Fibroblast of lung (primary cell): Measurements from ENCODE around the gene C10orf62. TPM values are rescaled to one million over a fixed set of nuclear protein-coding genes. Genes with fewer than 3 reads are reported as not detected.

Source experiments
- DNase-seq, 2 donors: peaks; one replicate each; pipeline versions ENCODE4 v3.0.0 to v3.0.0-alpha.2; 2010; ENCODE audit warnings: low read depth in 2 of 2
- H2AFZ ChIP-seq: 2 replicates; pipeline ENCODE4 v1.5.1; 2012; ENCODE audit warnings: low read length, control low read depth, inconsistent platforms
- H3K27ac ChIP-seq: 2 replicates; pipeline ENCODE4 v1.5.1; 2011; ENCODE audit warnings: low read length, control low read depth; ENCODE audit not compliant: insufficient read depth
- H3K27me3 ChIP-seq: 2 replicates; pipeline ENCODE4 v1.5.1; 2011; ENCODE audit warnings: mild to moderate bottlenecking, low read length; ENCODE audit not compliant: control insufficient read depth, insufficient read depth
- H3K36me3 ChIP-seq: 2 replicates; pipeline ENCODE4 v1.5.1; 2011; ENCODE audit warnings: low read length; ENCODE audit not compliant: control insufficient read depth, insufficient read depth
- H3K4me1 ChIP-seq: 2 replicates; pipeline ENCODE4 v1.5.1; 2011; ENCODE audit warnings: low read length; ENCODE audit not compliant: control insufficient read depth, insufficient read depth; ENCODE audit errors: extremely low read depth
- H3K4me2 ChIP-seq: 2 replicates; pipeline ENCODE4 v1.5.1; 2011; ENCODE audit warnings: low read length, control low read depth; ENCODE audit not compliant: insufficient read depth; ENCODE audit errors: extremely low read depth
- H3K4me3 ChIP-seq, 4 experiments: fragments of 200-600 bp in 1 of 4; sonication (generic) in 1 of 4; replicated peaks in 1 of 4; 2 replicates each; pipeline ENCODE4 v1.5.1; 2011 to 2016; ENCODE audit warnings: low read length in 4 of 4, low read depth in 3 of 4, mild to moderate bottlenecking in 3 of 4, control low read depth in 2 of 4, inconsistent platforms in 1 of 4, mixed read lengths in 1 of 4; ENCODE audit not compliant: insufficient read depth in 1 of 4; ENCODE audit errors: control extremely low read depth in 1 of 4
- H3K79me2 ChIP-seq: 2 replicates; pipeline ENCODE4 v1.5.1; 2012; ENCODE audit warnings: mild to moderate bottlenecking, low read length, inconsistent platforms; ENCODE audit not compliant: control insufficient read depth, insufficient read depth
- H3K9ac ChIP-seq: 2 replicates; pipeline ENCODE4 v1.5.1; 2011; ENCODE audit warnings: mild to moderate bottlenecking, low read length, control low read depth; ENCODE audit not compliant: insufficient read depth
- H3K9me3 ChIP-seq: 2 replicates; pipeline ENCODE4 v1.5.1; 2012; ENCODE audit warnings: low read depth, low read length; ENCODE audit not compliant: control insufficient read depth, insufficient read depth
- H4K20me1 ChIP-seq: 2 replicates; pipeline ENCODE4 v1.5.1; 2011; ENCODE audit warnings: low read length; ENCODE audit not compliant: control insufficient read depth, insufficient read depth; ENCODE audit errors: extremely low read depth
- EZH2 ChIP-seq: IDR thresholded peaks from 2 replicates; pipeline ENCODE4 v1.5.1; 2012; ENCODE audit warnings: low read length, control low read depth, mild to moderate bottlenecking; ENCODE audit errors: missing control alignments
- polyA minus RNA-seq: library from RNA; depleted of rRNA, polyadenylated mRNA; stranded (reverse); fragments of >200 nt; gene quantifications from 2 replicates; pipeline ENCODE4 v1.2.3, GENCODE V29; 2011; ENCODE audit warnings: low replicate concordance
- polyA plus RNA-seq, 2 donors: library from polyadenylated mRNA; depleted of rRNA in 1 of 2; stranded (reverse) in 1 of 2; unstranded in 1 of 2; fragments of >200 nt; gene quantifications; 2 replicates each; pipeline ENCODE4 v1.2.1, GENCODE V29; 2011 to 2012; ENCODE audit warnings: missing spikeins in 1 of 2
- total RNA-seq: library from RNA; depleted of rRNA; stranded (reverse); fragments of >200 nt; gene quantifications from 2 replicates; pipeline ENCODE4 v1.2.1, GENCODE V29; 2014
- TF ChIP-seq, protein P1 (sequence below), 2 donors: IDR thresholded peaks in 1 of 2; conservative IDR thresholded peaks in 1 of 2; 1 replicate in 1 of 2; 2 replicates in 1 of 2; pipeline ENCODE4 v1.5.1; 2011 to 2012; ENCODE audit warnings: low read length in 2 of 2, control low read depth in 1 of 2, inconsistent platforms in 1 of 2, low read depth in 1 of 2, mild to moderate bottlenecking in 1 of 2

C10orf62 gene, protein sequence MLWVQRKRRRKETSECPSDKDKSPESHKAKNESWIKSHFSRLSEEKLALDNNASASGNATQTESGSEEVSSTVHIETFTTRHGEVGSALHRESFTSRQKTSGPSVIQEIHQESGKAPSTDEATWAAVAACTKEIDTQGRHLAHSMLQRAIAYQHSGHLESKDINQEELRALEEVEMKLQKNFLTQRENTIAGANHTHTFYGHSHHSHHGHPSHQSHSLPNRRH
- total RNA-seq (not detected in 2 replicates), polyA plus RNA-seq (not detected in 2 replicates), polyA minus RNA-seq (not detected in 2 replicates)
- not detected in 2 replicates for polyA plus RNA-seq (2012)

DNA sequence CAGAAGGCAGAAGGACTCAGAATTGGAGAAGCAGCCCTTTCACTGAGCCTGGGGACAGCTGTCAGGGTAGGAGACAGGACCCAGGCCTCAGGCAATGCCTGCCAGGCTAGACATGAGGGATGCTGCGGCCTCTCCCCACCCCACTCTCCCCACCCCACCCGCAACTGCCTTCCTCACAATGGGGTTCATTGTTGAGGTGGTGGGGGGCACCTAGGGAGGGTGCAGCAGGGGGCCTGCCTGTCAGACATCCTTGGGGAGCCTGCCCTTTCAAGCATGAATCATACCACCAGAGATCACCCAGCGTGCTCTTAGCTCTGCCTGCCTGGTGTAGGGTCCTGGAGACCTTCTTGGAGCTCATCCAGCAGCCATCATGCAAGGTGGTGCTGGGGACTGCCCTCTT, at the start of gene C10orf62:
Gene C10orf62 (plus strand): TSS at position 243 of the 400 bp plus-strand sequence. CDS start 177 bp downstream, outside the sequence.
- no peak for TF ChIP-seq EZH2
- TF ChIP-seq, protein P1, sequence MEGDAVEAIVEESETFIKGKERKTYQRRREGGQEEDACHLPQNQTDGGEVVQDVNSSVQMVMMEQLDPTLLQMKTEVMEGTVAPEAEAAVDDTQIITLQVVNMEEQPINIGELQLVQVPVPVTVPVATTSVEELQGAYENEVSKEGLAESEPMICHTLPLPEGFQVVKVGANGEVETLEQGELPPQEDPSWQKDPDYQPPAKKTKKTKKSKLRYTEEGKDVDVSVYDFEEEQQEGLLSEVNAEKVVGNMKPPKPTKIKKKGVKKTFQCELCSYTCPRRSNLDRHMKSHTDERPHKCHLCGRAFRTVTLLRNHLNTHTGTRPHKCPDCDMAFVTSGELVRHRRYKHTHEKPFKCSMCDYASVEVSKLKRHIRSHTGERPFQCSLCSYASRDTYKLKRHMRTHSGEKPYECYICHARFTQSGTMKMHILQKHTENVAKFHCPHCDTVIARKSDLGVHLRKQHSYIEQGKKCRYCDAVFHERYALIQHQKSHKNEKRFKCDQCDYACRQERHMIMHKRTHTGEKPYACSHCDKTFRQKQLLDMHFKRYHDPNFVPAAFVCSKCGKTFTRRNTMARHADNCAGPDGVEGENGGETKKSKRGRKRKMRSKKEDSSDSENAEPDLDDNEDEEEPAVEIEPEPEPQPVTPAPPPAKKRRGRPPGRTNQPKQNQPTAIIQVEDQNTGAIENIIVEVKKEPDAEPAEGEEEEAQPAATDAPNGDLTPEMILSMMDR (conservative IDR thresholded peaks at IDR 0.05 in 1 of 2, IDR thresholded peaks at IDR 0.05 in 1 of 2; ENCODE audit: low read depth in 1 of 2, low read length in 2 of 2): no peak
- Histone ChIP-seq H3K9ac (no peak within 1 kb of the TSS), H3K79me2 (no peaks in the 10 kb centered on the region), H3K9me3 (no peaks in the 10 kb centered on the region), H3K4me3 (no peak within 1 kb of the TSS), H3K36me3 (no peaks in the 10 kb centered on the region), H3K27me3 (no peaks in the 10 kb centered on the region), H3K4me1 (peaks cover 4% of the 10 kb centered on the region), H3K27ac (no peak within 1 kb of the TSS), H3K4me2 (no peak within 1 kb of the TSS), H4K20me1 (no peaks in the 10 kb centered on the region), H2AFZ (no peak within 1 kb of the TSS)
- no peak for DNase-seq

DNA sequence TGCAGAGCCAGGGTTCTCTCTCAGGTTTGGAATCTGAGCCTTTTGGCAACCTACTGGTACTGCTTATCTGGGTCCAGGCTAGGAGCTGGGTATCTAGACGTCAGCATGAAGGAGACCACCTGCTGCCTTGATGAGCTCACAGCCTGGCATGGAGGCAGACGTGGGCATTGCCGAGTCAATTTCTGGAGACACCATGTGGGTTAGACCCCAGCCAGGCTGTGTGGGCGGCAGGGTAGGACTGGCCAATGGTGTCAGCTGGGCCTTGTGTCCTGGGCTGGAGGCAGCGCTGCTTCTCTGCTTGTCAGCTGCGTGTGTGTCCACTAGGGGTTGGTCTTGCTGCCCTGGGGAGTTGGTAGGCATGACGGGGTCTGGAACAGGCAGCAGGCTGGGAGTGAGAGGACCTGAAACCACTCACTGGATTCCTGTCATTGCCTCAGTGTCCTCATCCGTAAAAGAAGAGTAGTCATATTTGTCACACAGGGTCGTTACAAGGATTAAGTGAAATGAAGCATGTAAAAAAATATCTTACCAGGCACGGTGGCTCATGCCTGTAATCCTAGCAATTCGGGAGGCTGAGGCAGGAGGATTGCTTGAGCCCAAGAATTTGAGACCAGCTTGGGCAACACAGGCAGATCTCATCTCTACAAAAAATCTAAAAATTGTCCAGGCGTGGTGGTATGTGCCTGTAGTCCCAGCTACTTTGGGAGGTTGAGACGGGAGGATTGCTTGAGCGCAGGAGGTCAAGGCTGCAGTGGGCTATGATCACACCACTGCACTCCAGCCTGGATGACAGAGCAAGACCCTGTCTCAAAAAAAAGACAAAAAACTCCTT, 48.6 kb upstream of the C10orf62 start:
- Histone ChIP-seq H3K4me1 (peaks cover 43% of the 10 kb centered on the region), H2AFZ (no peak overlapping the region)
- peak in 1 of 2 donors; percentile 62 for DNase-seq

More for the DNA sequence above, 48.6 kb upstream of the C10orf62 start:
- Histone ChIP-seq H3K79me2 (peaks cover 9% of the 10 kb centered on the region), H3K9me3 (no peaks in the 10 kb centered on the region), H3K27ac (peak overlapping the region; percentile 91), H3K4me3 (no peak overlapping the region), H3K36me3 (no peaks in the 10 kb centered on the region), H4K20me1 (no peaks in the 10 kb centered on the region), H3K27me3 (no peaks in the 10 kb centered on the region), H3K9ac (no peak overlapping the region), H3K4me2 (peak overlapping the region; percentile 45)
- no peak for TF ChIP-seq EZH2
- TF ChIP-seq, protein P1 (conservative IDR thresholded peaks at IDR 0.05 in 1 of 2, IDR thresholded peaks at IDR 0.05 in 1 of 2; ENCODE audit: low read depth in 1 of 2, low read length in 2 of 2): peak in 1 of 2 donors; percentile 4
